GM12878 (cell line): ENCODE data around the gene SPESP1. TPM values are rescaled to one million over a fixed set of nuclear protein-coding genes. Genes with fewer than 3 reads are reported as not detected.
A peak's percentile ranks its signal among the peaks of the same experiment; 100 is the strongest.

Experiments used
- ATAC-seq: fragments of 200-7000 bp; cut with Tn5 transposase; 3 replicates; pipeline ENCODE4 v1.9.1; 2020; ENCODE audit warnings: mild to moderate bottlenecking, moderate library complexity
- BruUV-seq: library from RNA; stranded (reverse); fragments of 400-500 nt; replicated peaks from 2 replicates; lab custom pipeline; 2021; lab: Mats Ljungman, UMichigan
- CTCF ChIA-PET: fragments of 300-600 bp; sonication (Branson Sonifier 250); formaldehyde crosslinking; extraction: SDS; loops from one replicate; lab custom pipeline; 2021; ENCODE audit warnings: inconsistent platforms; lab: Yijun Ruan, JAX
- POLR2A ChIA-PET: fragments of 350-600 bp; formaldehyde crosslinking; extraction: SDS; loops from one replicate; lab custom pipeline; 2021; ENCODE audit warnings: inconsistent platforms; lab: Charles Lee
- RAD21 ChIA-PET: fragments of 300-600 bp; sonication (Branson Sonifier 250); formaldehyde crosslinking; loops from one replicate; lab custom pipeline; 2023; ENCODE audit warnings: antibody characterized with exemption; ENCODE audit not compliant: unreplicated experiment; lab: Charles Lee
- SMC1A ChIA-PET: fragments of 300-600 bp; sonication (Branson Sonifier 250); formaldehyde crosslinking; loops from one replicate; lab custom pipeline; 2023; ENCODE audit not compliant: unreplicated experiment, uncharacterized antibody; lab: Charles Lee
- DNase-seq: peaks from one replicate; pipeline ENCODE4 v3.0.0-alpha.2; 2011; ENCODE audit warnings: low read depth, low spot score
- FAIRE-seq: peaks from 3 replicates; lab custom pipeline; 2011; peaks lifted over from hg19 to GRCh38; lab: Jason Lieb, UNC
- H2AFZ ChIP-seq: 2 replicates; pipeline ENCODE4 v1.6.0; 2011; ENCODE audit warnings: low read depth, low read length, control low read depth; ENCODE audit not compliant: control insufficient read depth
- H3K27ac ChIP-seq: 2 replicates; pipeline ENCODE4 v1.5.1; 2011; ENCODE audit warnings: control low read depth; ENCODE audit not compliant: control insufficient read depth, insufficient read depth
- H3K27me3 ChIP-seq, 2 experiments: replicated peaks in 1 of 2; 2 replicates each; pipeline versions ENCODE4 v1.6.0 to v1.6.1; 2011; ENCODE audit warnings: low read length in 1 of 2; ENCODE audit not compliant: control insufficient read depth in 2 of 2, insufficient read depth in 2 of 2
- H3K36me3 ChIP-seq, 2 experiments: 2 replicates each; pipeline ENCODE4 v1.5.1; 2011; ENCODE audit warnings: low read length in 1 of 2; ENCODE audit not compliant: control insufficient read depth in 2 of 2, insufficient read depth in 2 of 2
- H3K4me1 ChIP-seq: 2 replicates; pipeline ENCODE4 v1.6.1; 2011; ENCODE audit warnings: mild to moderate bottlenecking, low read length, moderate library complexity, mixed read lengths; ENCODE audit not compliant: control insufficient read depth, insufficient read depth
- H3K4me2 ChIP-seq: 2 replicates; pipeline ENCODE4 v1.6.0; 2011; ENCODE audit warnings: control low read depth; ENCODE audit not compliant: control insufficient read depth, insufficient read depth
- H3K4me3 ChIP-seq: fragments of 200-600 bp; sonication (generic); 2 replicates; pipeline ENCODE4 v1.5.1; 2016
- H3K79me2 ChIP-seq: 2 replicates; pipeline ENCODE4 v1.6.0; 2011; ENCODE audit warnings: low read length; ENCODE audit not compliant: control insufficient read depth, insufficient read depth
- H3K9ac ChIP-seq: 2 replicates; pipeline ENCODE4 v1.8.0; 2011; ENCODE audit warnings: low read length, control low read depth, mixed read lengths; ENCODE audit not compliant: control insufficient read depth, insufficient read depth
- H3K9me3 ChIP-seq: replicated peaks from 3 replicates; pipeline ENCODE4 v1.5.1; 2011; ENCODE audit warnings: mild to moderate bottlenecking, low read length; ENCODE audit not compliant: control insufficient read depth, insufficient read depth
- H4K20me1 ChIP-seq: 2 replicates; pipeline ENCODE4 v1.6.0; 2011; ENCODE audit not compliant: control insufficient read depth, insufficient read depth
- BACH1 ChIP-seq: fragments of 450-650 bp; IDR thresholded peaks from 2 replicates; pipeline ENCODE4 v1.6.1; 2017; ENCODE audit warnings: mild to moderate bottlenecking, borderline replicate concordance
- CBFB ChIP-seq: IDR thresholded peaks from 2 replicates; pipeline ENCODE4 v1.6.1; 2016; ENCODE audit warnings: antibody characterized with exemption, low read depth
- GABPA ChIP-seq: IDR thresholded peaks from 2 replicates; pipeline ENCODE4 v1.6.1; 2014; ENCODE audit warnings: antibody characterized with exemption, low read depth, mild to moderate bottlenecking, inconsistent platforms
- HDAC6 ChIP-seq: fragments of 200-600 bp; sonication (generic); IDR thresholded peaks from one replicate; pipeline ENCODE4 v1.8.0; 2017; ENCODE audit warnings: antibody characterized with exemption; ENCODE audit not compliant: unreplicated experiment
- IKZF2 ChIP-seq, 2 experiments: fragments of 450-650 bp; IDR thresholded peaks; 2 replicates each; pipeline ENCODE4 v1.6.1; 2017; ENCODE audit warnings: mild to moderate bottlenecking in 2 of 2, moderate library complexity in 2 of 2
- KLF5 ChIP-seq: fragments of 450-650 bp; IDR thresholded peaks from 2 replicates; pipeline ENCODE4 v1.6.1; 2014; ENCODE audit warnings: mild to moderate bottlenecking; ENCODE audit not compliant: partially characterized antibody
- MEF2A ChIP-seq: IDR thresholded peaks from 2 replicates; pipeline ENCODE4 v1.6.1; 2011; ENCODE audit warnings: low read depth, mild to moderate bottlenecking, low read length, moderate library complexity; ENCODE audit not compliant: insufficient read depth
- in situ Hi-C: fragments of 300-500 bp; cut with MboI; formaldehyde crosslinking; loops from 9 replicates; pipeline ENCODE4 v1.14.3; 2018; ENCODE audit warnings: mixed read lengths
- intact Hi-C: fragments of 100-400 bp; cut with micrococcal nuclease; formaldehyde crosslinking; loops from one replicate; pipeline ENCODE4 v1.14.2; 2022; ENCODE audit not compliant: unreplicated experiment
- polyA plus RNA-seq, 11 experiments: library from polyadenylated mRNA; depleted of rRNA in 4 of 11; unstranded in 6 of 11; stranded (reverse) in 5 of 11; fragments of >200 nt; fragmentation: Nextera tagmentation in 4 of 11; fragmentation: Illumina TruSeq in 1 of 11; extraction: Ambion mirVana in 4 of 11; extraction: Trizol in 1 of 11; gene quantifications; 1 replicate in 1 of 11; 2 replicates in 10 of 11; pipeline versions ENCODE4 v1.2.1 to v1.2.3, GENCODE V29; 2011 to 2016; ENCODE audit warnings: inconsistent platforms in 2 of 11, missing spikeins in 2 of 11, low read depth in 1 of 11
- total RNA-seq, 4 experiments: library from RNA; depleted of rRNA in 3 of 4; stranded (reverse); fragments of >200 nt in 3 of 4; fragmentation: Illumina TruSeq in 1 of 4; extraction: Trizol in 1 of 4; gene quantifications; 2 replicates each; pipeline versions ENCODE4 v1.2.1 to v1.2.3, GENCODE V29; 2013 to 2021
- TF ChIP-seq, protein P1 (sequence below): IDR thresholded peaks from 2 replicates; pipeline ENCODE4 v1.6.1; 2011; ENCODE audit warnings: low read depth, low read length, improper control_type of control experiment, borderline replicate concordance

Gene SPESP1
- total and polyA plus RNA-seq, 10 of the 15 experiments (the other 5 are each of a cell fraction or from before 2014, with no cell fraction given) = not detected

DNA sequence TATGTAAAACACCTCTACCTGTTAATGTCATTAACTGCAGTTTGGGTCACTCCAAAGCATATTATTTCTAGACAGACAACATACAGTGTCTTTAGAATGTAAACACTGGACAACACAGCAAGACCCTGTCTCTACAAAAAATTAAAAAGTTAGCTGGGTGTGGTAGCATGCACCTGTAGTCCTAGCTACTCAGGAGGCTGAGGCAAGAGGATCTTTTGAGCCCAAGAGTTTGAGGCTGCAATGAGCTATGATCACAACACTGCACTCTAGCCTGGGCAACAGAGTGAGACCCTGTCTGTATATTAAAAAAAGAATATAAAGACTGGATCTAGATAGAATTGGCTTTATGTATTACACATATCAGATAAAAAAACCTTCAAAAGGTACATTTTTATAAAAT lies 20.0 kb upstream of the SPESP1 start:
- ATAC-seq (no peak), DNase-seq (no peak), FAIRE-seq (peak; percentile 27)
- BruUV-seq = no TSS peak
- Histone ChIP-seq H3K27me3 (no peaks in the 10 kb centered on the region; a peak in 2 of 4 replicates), H3K4me2 (no peak overlapping the region), H4K20me1 (no peaks in the 10 kb centered on the region), H2AFZ (no peak overlapping the region), H3K4me3 (no peak overlapping the region), H3K9ac (no peak overlapping the region), H3K4me1 (no peaks in the 10 kb centered on the region), H3K79me2 (no peaks in the 10 kb centered on the region), H3K27ac (no peak overlapping the region), H3K36me3 (no peaks in the 10 kb centered on the region)
- POLR2A ChIA-PET = no interaction called here
- intact Hi-C loops = no loop called here
- in situ Hi-C loops = no loop called here
- CTCF ChIA-PET = interaction anchor here (1.0 kb wide), 1 partner anchor 15 kb away, joined by 4 read pairs; no protein-coding TSS in a partner anchor
- SMC1A ChIA-PET = no interaction called here
- RAD21 ChIA-PET = interaction anchor here (1.2 kb wide), 1 partner anchor 360 kb away, joined by 3 read pairs; no protein-coding TSS in a partner anchor
- no peak for TF ChIP-seq CBFB
- no peak for TF ChIP-seq MEF2A
- TF ChIP-seq, protein P1, sequence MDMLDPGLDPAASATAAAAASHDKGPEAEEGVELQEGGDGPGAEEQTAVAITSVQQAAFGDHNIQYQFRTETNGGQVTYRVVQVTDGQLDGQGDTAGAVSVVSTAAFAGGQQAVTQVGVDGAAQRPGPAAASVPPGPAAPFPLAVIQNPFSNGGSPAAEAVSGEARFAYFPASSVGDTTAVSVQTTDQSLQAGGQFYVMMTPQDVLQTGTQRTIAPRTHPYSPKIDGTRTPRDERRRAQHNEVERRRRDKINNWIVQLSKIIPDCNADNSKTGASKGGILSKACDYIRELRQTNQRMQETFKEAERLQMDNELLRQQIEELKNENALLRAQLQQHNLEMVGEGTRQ = no peak
- no peak for TF ChIP-seq KLF5
- TF ChIP-seq HDAC6 = no peak
- TF ChIP-seq IKZF2 (IDR thresholded peaks at IDR 0.05) = no peak
- no peak for TF ChIP-seq BACH1
- TF ChIP-seq GABPA = no peak
- TF ChIP-seq, all 136 proteins: peak for 0
- no peaks in the 10 kb centered on the region for H3K9me3 ChIP-seq
